GM23338 (cell line): ENCODE results near the gene PDXK. TPM values are rescaled to one million over a fixed set of nuclear protein-coding genes. Genes with fewer than 3 reads are reported as not detected.

Source experiments
- ATAC-seq: fragments of 200-7000 bp; cut with Tn5 transposase; 3 replicates; pipeline ENCODE4 v1.9.1; 2020
- DNase-seq: peaks from one replicate; pipeline ENCODE4 v3.0.0-alpha.2; 2015; ENCODE audit warnings: low spot score
- H2AFZ ChIP-seq: fragments of 200-600 bp; sonication (generic); 2 replicates; pipeline ENCODE4 v1.8.0; 2016; ENCODE audit warnings: antibody characterized with exemption, mild to moderate bottlenecking, moderate library complexity
- H3F3A ChIP-seq: fragments of 200-600 bp; sonication (generic); replicated peaks from 2 replicates; pipeline ENCODE4 v1.8.0; 2017; ENCODE audit warnings: antibody characterized with exemption, mixed run types, low read depth
- H3K27ac ChIP-seq: fragments of 200-600 bp; sonication (generic); 2 replicates; pipeline ENCODE4 v1.6.1; 2016; ENCODE audit warnings: low read depth
- H3K27me3 ChIP-seq: fragments of 200-600 bp; sonication (generic); 2 replicates; pipeline ENCODE4 v1.8.0; 2016; ENCODE audit warnings: mild to moderate bottlenecking, mixed run types, moderate library complexity; ENCODE audit not compliant: insufficient read depth
- H3K36me3 ChIP-seq: fragments of 200-600 bp; sonication (generic); 2 replicates; pipeline ENCODE4 v1.8.0; 2016; ENCODE audit warnings: mild to moderate bottlenecking; ENCODE audit not compliant: insufficient read depth
- H3K4me1 ChIP-seq: fragments of 200-600 bp; sonication (generic); 2 replicates; pipeline ENCODE4 v1.8.0; 2016; ENCODE audit warnings: mild to moderate bottlenecking, moderate library complexity; ENCODE audit not compliant: insufficient read depth
- H3K4me2 ChIP-seq: fragments of 200-600 bp; sonication (generic); 2 replicates; pipeline ENCODE4 v1.7.1; 2017; ENCODE audit warnings: mixed run types
- H3K4me3 ChIP-seq: fragments of 200-600 bp; sonication (generic); 2 replicates; pipeline ENCODE4 v1.6.1; 2016; ENCODE audit warnings: mixed run types
- H3K79me2 ChIP-seq: fragments of 200-600 bp; sonication (generic); replicated peaks from 2 replicates; pipeline ENCODE4 v1.8.0; 2017; ENCODE audit warnings: mild to moderate bottlenecking; ENCODE audit not compliant: insufficient read depth
- H3K9me2 ChIP-seq: fragments of 200-600 bp; sonication (generic); 2 replicates; pipeline ENCODE4 v1.8.0; 2017; ENCODE audit not compliant: insufficient read depth
- H4K20me1 ChIP-seq: fragments of 200-600 bp; sonication (generic); replicated peaks from 2 replicates; pipeline ENCODE4 v1.8.0; 2017; ENCODE audit warnings: mild to moderate bottlenecking; ENCODE audit not compliant: insufficient read depth
- H3K27ac Mint-ChIP-seq: 2 replicates; pipeline ENCODE4 v1.8.0; 2020; ENCODE audit warnings: inconsistent platforms, mild to moderate bottlenecking, moderate library complexity, mixed read lengths
- H3K27me3 Mint-ChIP-seq: 3 replicates; pipeline ENCODE4 v1.8.0; 2022; ENCODE audit warnings: low read depth, mild to moderate bottlenecking, moderate library complexity, mixed read lengths, inconsistent platforms; ENCODE audit not compliant: insufficient read depth, poor library complexity
- H3K36me3 Mint-ChIP-seq: 3 replicates; pipeline ENCODE4 v1.8.0; 2021; ENCODE audit warnings: low read depth, mild to moderate bottlenecking, inconsistent platforms, moderate library complexity, mixed read lengths
- H3K4me1 Mint-ChIP-seq: 3 replicates; pipeline ENCODE4 v1.8.0; 2020; ENCODE audit warnings: mild to moderate bottlenecking, inconsistent platforms, mixed read lengths
- H3K4me3 Mint-ChIP-seq: 3 replicates; pipeline ENCODE4 v1.8.0; 2021; ENCODE audit warnings: moderate library complexity, mild to moderate bottlenecking, inconsistent platforms, mixed read lengths
- H3K9me3 Mint-ChIP-seq: 3 replicates; pipeline ENCODE4 v1.8.0; 2020; ENCODE audit warnings: moderate library complexity, mild to moderate bottlenecking, inconsistent platforms, mixed read lengths
- EZH2phosphoT487 ChIP-seq: fragments of 200-600 bp; sonication (generic); IDR thresholded peaks from one replicate; pipeline ENCODE4 v1.8.1; 2018; ENCODE audit warnings: antibody characterized with exemption; ENCODE audit not compliant: unreplicated experiment
- POLR2AphosphoS5 ChIP-seq: IDR thresholded peaks from 2 replicates; pipeline ENCODE4 v1.6.1; 2016; ENCODE audit warnings: antibody characterized with exemption, low read depth
- STAT1 ChIP-seq: IDR thresholded peaks from one replicate; pipeline ENCODE4 v1.6.1; 2016; ENCODE audit warnings: antibody characterized with exemption; ENCODE audit not compliant: unreplicated experiment
- ZNF114 ChIP-seq: fragments of 250-450 bp; sonication (Bioruptor Pico); IDR thresholded peaks from 2 replicates; pipeline ENCODE4 v1.5.0; 2020; ENCODE audit warnings: mild to moderate bottlenecking, moderate library complexity
- polyA plus RNA-seq: library from polyadenylated mRNA; unstranded; fragments of >200 nt; fragmentation: Nextera tagmentation; extraction: Ambion mirVana; gene quantifications from 2 replicates; pipeline ENCODE4 v1.2.1, GENCODE V29; 2016
- total RNA-seq: library from RNA; depleted of rRNA; stranded (reverse); fragments of >200 nt; shearing (Covaris generic); gene quantifications from 2 replicates; pipeline ENCODE4 v1.2.3, GENCODE V29; 2014
- TF ChIP-seq, protein P1 (sequence below): fragments of 250-450 bp; sonication (Bioruptor Pico); IDR thresholded peaks from 2 replicates; pipeline ENCODE4 v1.5.0; 2020; ENCODE audit warnings: mild to moderate bottlenecking, moderate library complexity
- TF ChIP-seq, protein P2 (sequence below), 2 experiments: fragments of 200-600 bp in 1 of 2; sonication (generic) in 1 of 2; conservative IDR thresholded peaks; 2 replicates each; pipeline versions ENCODE4 v1.5.1 to v1.6.1; 2016 to 2017; ENCODE audit warnings: antibody characterized with exemption in 2 of 2, low read depth in 2 of 2, mild to moderate bottlenecking in 2 of 2, moderate library complexity in 1 of 2

The PDXK gene
- total and polyA plus RNA-seq, 2 experiments from 2014 or later, result 53.2 to 66.3 TPM

DNA sequence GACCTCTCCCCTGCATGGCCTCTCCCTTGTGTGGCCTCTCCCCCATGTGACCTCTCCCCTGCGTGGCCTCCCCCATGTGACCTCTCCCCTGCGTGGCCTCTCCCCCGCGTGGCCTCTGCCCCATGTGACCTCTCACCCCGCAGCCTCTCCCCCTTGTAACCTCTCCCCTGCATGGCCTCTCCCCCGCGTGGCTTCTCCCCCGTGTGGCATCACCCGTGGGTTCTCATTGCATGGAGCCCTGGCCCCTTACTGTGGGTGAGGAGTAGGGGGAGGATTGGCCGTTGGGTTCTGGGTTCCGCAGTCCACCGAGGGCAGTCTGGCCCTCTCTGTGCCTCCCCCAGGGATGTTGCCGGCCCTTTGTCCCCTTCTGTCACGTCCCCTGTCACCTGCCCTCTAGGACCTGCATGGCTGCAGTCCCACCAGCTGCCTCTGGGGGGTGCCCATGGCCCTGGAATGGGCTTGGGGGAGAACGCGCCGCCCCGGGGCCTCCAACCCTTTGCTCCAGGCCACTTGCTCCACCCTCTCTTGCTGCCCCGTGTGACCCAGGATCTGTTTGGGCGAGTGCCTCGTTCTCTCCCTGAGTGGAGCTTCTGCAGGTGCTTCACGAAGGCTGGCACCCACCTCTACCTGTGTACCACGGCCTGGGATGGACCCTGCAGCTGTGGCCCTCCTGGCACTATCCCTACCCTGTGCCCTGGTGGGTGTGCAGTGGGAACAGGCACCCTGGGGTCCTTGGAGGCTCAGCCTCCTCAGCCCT is 91.8 kb downstream of the PDXK start:
- Histone ChIP-seq H3K4me2 (no peak overlapping the region; the same call in 1 of the 2 replicates), H3K36me3 (no peaks in the 10 kb centered on the region), H2AFZ (no peak overlapping the region), H3K27ac (no peak overlapping the region), H3K4me1 (peaks cover 7% of the 10 kb centered on the region), H3K79me2 (no peaks in the 10 kb centered on the region), H3K9me2 (no peaks in the 10 kb centered on the region), H3K4me3 (no peak overlapping the region), H4K20me1 (no peaks in the 10 kb centered on the region), H3F3A (peaks cover 10% of the 10 kb centered on the region; the same call in 1 of the 2 replicates), H3K27me3 (no peaks in the 10 kb centered on the region)
- DNase-seq (peak; percentile 89), ATAC-seq (peak; percentile 70)
- Mint-ChIP-seq H3K9me3 (no peaks in the 10 kb centered on the region), H3K4me1 (peaks cover 13% of the 10 kb centered on the region), H3K27me3 (peaks cover 15% of the 10 kb centered on the region), H3K4me3 (no peak overlapping the region), H3K36me3 (peaks cover 6% of the 10 kb centered on the region; the same call in 2 of the 3 replicates), H3K27ac (no peak overlapping the region)
- TF ChIP-seq, protein P1, sequence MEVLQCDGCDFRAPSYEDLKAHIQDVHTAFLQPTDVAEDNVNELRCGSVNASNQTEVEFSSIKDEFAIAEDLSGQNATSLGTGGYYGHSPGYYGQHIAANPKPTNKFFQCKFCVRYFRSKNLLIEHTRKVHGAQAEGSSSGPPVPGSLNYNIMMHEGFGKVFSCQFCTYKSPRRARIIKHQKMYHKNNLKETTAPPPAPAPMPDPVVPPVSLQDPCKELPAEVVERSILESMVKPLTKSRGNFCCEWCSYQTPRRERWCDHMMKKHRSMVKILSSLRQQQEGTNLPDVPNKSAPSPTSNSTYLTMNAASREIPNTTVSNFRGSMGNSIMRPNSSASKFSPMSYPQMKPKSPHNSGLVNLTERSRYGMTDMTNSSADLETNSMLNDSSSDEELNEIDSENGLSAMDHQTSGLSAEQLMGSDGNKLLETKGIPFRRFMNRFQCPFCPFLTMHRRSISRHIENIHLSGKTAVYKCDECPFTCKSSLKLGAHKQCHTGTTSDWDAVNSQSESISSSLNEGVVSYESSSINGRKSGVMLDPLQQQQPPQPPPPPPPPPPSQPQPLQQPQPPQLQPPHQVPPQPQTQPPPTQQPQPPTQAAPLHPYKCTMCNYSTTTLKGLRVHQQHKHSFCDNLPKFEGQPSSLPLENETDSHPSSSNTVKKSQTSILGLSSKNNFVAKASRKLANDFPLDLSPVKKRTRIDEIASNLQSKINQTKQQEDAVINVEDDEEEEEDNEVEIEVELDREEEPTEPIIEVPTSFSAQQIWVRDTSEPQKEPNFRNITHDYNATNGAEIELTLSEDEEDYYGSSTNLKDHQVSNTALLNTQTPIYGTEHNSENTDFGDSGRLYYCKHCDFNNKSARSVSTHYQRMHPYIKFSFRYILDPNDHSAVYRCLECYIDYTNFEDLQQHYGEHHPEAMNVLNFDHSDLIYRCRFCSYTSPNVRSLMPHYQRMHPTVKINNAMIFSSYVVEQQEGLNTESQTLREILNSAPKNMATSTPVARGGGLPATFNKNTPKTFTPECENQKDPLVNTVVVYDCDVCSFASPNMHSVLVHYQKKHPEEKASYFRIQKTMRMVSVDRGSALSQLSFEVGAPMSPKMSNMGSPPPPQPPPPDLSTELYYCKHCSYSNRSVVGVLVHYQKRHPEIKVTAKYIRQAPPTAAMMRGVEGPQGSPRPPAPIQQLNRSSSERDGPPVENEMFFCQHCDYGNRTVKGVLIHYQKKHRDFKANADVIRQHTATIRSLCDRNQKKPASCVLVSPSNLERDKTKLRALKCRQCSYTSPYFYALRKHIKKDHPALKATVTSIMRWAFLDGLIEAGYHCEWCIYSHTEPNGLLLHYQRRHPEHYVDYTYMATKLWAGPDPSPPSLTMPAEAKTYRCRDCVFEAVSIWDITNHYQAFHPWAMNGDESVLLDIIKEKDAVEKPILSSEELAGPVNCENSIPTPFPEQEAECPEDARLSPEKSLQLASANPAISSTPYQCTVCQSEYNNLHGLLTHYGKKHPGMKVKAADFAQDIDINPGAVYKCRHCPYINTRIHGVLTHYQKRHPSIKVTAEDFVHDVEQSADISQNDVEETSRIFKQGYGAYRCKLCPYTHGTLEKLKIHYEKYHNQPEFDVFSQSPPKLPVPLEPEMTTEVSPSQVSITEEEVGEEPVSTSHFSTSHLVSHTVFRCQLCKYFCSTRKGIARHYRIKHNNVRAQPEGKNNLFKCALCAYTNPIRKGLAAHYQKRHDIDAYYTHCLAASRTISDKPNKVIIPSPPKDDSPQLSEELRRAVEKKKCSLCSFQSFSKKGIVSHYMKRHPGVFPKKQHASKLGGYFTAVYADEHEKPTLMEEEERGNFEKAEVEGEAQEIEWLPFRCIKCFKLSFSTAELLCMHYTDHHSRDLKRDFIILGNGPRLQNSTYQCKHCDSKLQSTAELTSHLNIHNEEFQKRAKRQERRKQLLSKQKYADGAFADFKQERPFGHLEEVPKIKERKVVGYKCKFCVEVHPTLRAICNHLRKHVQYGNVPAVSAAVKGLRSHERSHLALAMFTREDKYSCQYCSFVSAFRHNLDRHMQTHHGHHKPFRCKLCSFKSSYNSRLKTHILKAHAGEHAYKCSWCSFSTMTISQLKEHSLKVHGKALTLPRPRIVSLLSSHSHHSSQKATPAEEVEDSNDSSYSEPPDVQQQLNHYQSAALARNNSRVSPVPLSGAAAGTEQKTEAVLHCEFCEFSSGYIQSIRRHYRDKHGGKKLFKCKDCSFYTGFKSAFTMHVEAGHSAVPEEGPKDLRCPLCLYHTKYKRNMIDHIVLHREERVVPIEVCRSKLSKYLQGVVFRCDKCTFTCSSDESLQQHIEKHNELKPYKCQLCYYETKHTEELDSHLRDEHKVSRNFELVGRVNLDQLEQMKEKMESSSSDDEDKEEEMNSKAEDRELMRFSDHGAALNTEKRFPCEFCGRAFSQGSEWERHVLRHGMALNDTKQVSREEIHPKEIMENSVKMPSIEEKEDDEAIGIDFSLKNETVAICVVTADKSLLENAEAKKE (CRISPR knock-in tag), result no peak
- TF ChIP-seq, protein P2, sequence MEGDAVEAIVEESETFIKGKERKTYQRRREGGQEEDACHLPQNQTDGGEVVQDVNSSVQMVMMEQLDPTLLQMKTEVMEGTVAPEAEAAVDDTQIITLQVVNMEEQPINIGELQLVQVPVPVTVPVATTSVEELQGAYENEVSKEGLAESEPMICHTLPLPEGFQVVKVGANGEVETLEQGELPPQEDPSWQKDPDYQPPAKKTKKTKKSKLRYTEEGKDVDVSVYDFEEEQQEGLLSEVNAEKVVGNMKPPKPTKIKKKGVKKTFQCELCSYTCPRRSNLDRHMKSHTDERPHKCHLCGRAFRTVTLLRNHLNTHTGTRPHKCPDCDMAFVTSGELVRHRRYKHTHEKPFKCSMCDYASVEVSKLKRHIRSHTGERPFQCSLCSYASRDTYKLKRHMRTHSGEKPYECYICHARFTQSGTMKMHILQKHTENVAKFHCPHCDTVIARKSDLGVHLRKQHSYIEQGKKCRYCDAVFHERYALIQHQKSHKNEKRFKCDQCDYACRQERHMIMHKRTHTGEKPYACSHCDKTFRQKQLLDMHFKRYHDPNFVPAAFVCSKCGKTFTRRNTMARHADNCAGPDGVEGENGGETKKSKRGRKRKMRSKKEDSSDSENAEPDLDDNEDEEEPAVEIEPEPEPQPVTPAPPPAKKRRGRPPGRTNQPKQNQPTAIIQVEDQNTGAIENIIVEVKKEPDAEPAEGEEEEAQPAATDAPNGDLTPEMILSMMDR (conservative IDR thresholded peaks at IDR 0.05; ENCODE audit: low read depth in 2 of 2), result peak; percentile 86 to 95
- TF ChIP-seq STAT1 (no peak), POLR2AphosphoS5 (no peak), ZNF114 (CRISPR knock-in tag) (no peak), EZH2phosphoT487 (no peak)
